ENCODE results near the gene LRRC32.

Gene LRRC32

DNA sequence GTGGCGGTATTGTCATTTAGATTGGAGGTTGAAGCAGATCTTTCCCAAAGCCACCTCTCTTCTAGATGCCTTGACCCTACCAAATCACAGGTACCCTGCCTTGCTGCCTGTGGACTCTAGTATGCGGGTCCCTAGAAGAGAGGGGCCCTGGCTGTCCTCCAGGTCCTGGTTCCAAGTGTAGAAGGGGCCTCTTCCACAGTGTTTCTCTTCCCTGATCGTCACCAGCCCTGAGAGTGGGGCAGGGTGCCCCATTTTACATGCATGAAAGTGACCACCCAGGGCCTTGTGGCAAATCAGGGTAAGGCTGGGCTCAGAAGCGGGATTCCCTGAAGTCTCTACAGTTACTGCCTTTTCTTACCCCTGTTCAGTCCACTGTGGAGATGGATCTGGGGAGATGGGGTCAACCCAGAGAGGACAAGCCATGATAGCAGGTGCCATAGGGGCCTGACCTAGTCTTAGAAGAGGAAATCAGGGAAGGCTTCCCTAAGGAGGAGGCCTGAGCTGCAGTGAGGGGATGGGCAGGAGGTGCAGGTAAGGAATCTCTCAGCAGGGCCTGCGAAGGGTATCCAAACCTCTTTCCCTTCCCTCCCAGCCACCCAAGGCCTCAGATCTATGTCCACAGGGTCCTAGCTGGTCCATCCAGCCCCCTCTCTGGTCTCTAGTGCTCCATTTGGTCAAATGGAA lies 1.2 kb upstream of the LRRC32 start:
- no peak overlapping the region for H3K4me3 ChIP-seq (ENCODE audit: low read depth, low read length)
- DNase-seq (ENCODE audit: low read depth) = no peak
- TF ChIP-seq, protein P1, sequence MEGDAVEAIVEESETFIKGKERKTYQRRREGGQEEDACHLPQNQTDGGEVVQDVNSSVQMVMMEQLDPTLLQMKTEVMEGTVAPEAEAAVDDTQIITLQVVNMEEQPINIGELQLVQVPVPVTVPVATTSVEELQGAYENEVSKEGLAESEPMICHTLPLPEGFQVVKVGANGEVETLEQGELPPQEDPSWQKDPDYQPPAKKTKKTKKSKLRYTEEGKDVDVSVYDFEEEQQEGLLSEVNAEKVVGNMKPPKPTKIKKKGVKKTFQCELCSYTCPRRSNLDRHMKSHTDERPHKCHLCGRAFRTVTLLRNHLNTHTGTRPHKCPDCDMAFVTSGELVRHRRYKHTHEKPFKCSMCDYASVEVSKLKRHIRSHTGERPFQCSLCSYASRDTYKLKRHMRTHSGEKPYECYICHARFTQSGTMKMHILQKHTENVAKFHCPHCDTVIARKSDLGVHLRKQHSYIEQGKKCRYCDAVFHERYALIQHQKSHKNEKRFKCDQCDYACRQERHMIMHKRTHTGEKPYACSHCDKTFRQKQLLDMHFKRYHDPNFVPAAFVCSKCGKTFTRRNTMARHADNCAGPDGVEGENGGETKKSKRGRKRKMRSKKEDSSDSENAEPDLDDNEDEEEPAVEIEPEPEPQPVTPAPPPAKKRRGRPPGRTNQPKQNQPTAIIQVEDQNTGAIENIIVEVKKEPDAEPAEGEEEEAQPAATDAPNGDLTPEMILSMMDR (conservative IDR thresholded peaks at IDR 0.05; ENCODE audit: low read depth, low read length) = no peak

- H3K4me3 ChIP-seq (ENCODE audit: low read depth, low read length) = peak overlapping the region; percentile 66
- TF ChIP-seq, protein P1 (conservative IDR thresholded peaks at IDR 0.05; ENCODE audit: low read depth, low read length) = no peak
- no peak for DNase-seq (ENCODE audit: low read depth)
Observed at GRCh38 chr11:76671237-76671592, 668 bp upstream of the LRRC32 start.

DNA sequence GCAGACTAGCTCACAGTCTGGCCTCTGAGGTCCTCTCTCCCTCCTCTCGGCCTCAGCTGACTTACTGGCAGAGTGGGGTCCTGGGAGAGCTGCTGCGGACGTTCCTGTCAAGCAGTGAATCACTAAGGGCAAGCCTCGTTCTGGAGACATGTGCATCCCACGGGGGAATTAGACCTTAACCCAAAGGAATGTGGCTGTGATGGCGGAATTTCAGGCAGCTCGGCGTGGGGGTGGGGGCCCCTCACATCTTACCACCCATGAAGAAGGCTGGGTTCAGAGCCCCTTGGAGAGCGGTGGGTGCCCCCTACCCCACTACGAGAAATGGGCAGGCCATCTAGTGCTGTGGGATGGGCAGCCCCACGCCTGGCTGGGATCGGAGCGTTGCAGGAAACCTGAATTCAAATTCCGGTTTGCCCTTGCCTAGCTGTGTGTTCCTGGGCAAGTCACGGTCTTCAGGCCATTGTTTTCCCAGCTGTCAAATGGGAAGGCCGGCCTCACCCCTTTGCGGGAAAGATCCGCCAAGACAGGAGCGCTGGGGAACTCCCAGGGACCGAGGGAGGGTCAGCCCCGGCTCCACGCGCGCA lies 554 bp downstream of the LRRC32 start:
- TF ChIP-seq, protein P1 (conservative IDR thresholded peaks at IDR 0.05; ENCODE audit: low read depth, low read length) = no peak
- DNase-seq (ENCODE audit: low read depth) = peak; percentile 96

GRCh38 chr11:76668362-76669155 lies 2.0 kb downstream of the LRRC32 start:
- H3K4me3 ChIP-seq (ENCODE audit: low read depth, low read length) = peak overlapping the region; percentile 32
- TF ChIP-seq, protein P1 (conservative IDR thresholded peaks at IDR 0.05; ENCODE audit: low read depth, low read length) = no peak
- DNase-seq (ENCODE audit: low read depth) = no peak

More for the DNA sequence above, 554 bp downstream of the LRRC32 start:
- peak overlapping the region; percentile 66 for H3K4me3 ChIP-seq (ENCODE audit: low read depth, low read length)

- TF ChIP-seq, protein P1 (conservative IDR thresholded peaks at IDR 0.05; ENCODE audit: low read depth, low read length) = no peak
- no peak for DNase-seq (ENCODE audit: low read depth)
- H3K4me3 ChIP-seq (ENCODE audit: low read depth, low read length) = peak overlapping the region; percentile 17
Observed at GRCh38 chr11:76667856-76668255, 2.7 kb downstream of the LRRC32 start.

DNA sequence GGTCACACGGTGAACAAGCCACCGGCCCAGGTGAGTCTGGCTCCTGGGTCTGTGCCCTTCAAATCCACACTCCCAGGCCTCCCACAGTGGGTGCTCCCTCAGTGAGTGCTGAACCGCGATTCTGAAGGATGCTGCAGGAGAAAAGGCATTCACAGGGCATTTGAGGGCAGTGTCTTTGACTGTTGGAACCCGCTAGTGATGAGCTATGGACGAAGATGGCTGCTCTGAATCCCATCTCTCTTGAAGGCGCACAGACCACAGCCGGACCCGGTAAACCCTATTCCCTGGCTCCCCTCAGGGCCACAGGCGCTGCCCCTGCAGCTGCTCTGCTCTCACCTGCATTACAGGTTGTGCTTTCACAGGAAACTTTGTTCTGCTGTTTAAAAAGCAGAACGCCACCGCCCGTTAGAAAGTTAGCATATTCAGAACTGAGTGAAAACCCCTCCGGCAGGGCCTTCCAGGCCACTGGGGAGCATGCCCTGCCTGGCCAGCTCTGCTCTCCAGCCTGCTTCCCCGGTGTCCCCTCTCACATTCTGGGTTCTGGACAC lies 3.2 kb downstream of the LRRC32 start:
- peak overlapping the region; percentile 17 for H3K4me3 ChIP-seq (ENCODE audit: low read depth, low read length)
- TF ChIP-seq, protein P1 (conservative IDR thresholded peaks at IDR 0.05; ENCODE audit: low read depth, low read length) = no peak
- DNase-seq (ENCODE audit: low read depth) = no peak
